B cell (primary cell): ENCODE measurements around the gene LUZP1. TPM values are rescaled to one million over a fixed set of nuclear protein-coding genes. Genes with fewer than 3 reads are reported as not detected.

Source experiments
- ATAC-seq: fragments of 200-7000 bp; cut with Tn5 transposase; one replicate; pipeline ENCODE4 v1.10.0; 2021; ENCODE audit warnings: low read depth, mild to moderate bottlenecking, moderate number of reproducible peaks, moderate library complexity
- CTCF ChIA-PET: fragments of 350-600 bp; sonication (Branson Sonifier 250); formaldehyde crosslinking; loops from one replicate; lab custom pipeline; 2021; ENCODE audit warnings: antibody characterized with exemption, inconsistent platforms; lab: Charles Lee
- POLR2A ChIA-PET: fragments of 350-600 bp; sonication (Branson Sonifier 250); formaldehyde crosslinking; loops from one replicate; lab custom pipeline; 2021; ENCODE audit warnings: antibody characterized with exemption; lab: Charles Lee
- DNase-seq: peaks from one replicate; pipeline ENCODE4 v3.0.0; 2013
- H2AFZ ChIP-seq: 2 replicates; pipeline ENCODE4 v1.6.1; 2012; ENCODE audit warnings: mild to moderate bottlenecking, low read depth, low read length; ENCODE audit not compliant: insufficient read depth, poor library complexity, severe bottlenecking
- H3K27ac ChIP-seq, 2 donors: 1 replicate in 1 of 2; 2 replicates in 1 of 2; pipeline ENCODE4 v1.5.1; 2012 to 2013; ENCODE audit warnings: low read length in 2 of 2, mild to moderate bottlenecking in 2 of 2, moderate library complexity in 1 of 2
- H3K27me3 ChIP-seq, 4 experiments: fragments of 200-600 bp in 1 of 4; sonication (generic) in 1 of 4; replicated peaks in 1 of 4; 1 replicate in 2 of 4; 2 replicates in 2 of 4; pipeline versions ENCODE4 v1.6.1 to v1.7.0; 2013 to 2016; ENCODE audit warnings: low read length in 3 of 4, mild to moderate bottlenecking in 2 of 4, mixed read lengths in 1 of 4, moderate library complexity in 1 of 4; ENCODE audit not compliant: insufficient read depth in 4 of 4, control insufficient read depth in 3 of 4; ENCODE audit errors: control extremely low read depth in 1 of 4
- H3K36me3 ChIP-seq, 2 experiments: replicated peaks in 1 of 2; 1 replicate in 1 of 2; 2 replicates in 1 of 2; pipeline versions ENCODE4 v1.6.1 to v1.7.1; 2013; ENCODE audit warnings: low read length in 1 of 2; ENCODE audit not compliant: insufficient read depth in 2 of 2, control insufficient read depth in 1 of 2; ENCODE audit errors: control extremely low read depth in 1 of 2, extremely low read depth in 1 of 2
- H3K4me1 ChIP-seq, 2 donors: fragments of 200-600 bp in 1 of 2; sonication (generic) in 1 of 2; 1 replicate in 1 of 2; 2 replicates in 1 of 2; pipeline versions ENCODE4 v1.5.1 to v1.6.1; 2013 to 2017; ENCODE audit warnings: low read length in 2 of 2; ENCODE audit not compliant: control insufficient read depth in 2 of 2, insufficient read depth in 2 of 2
- H3K4me2 ChIP-seq: replicated peaks from 2 replicates; pipeline ENCODE3; 2012; ENCODE audit warnings: mild to moderate bottlenecking, low read depth, low read length; ENCODE audit not compliant: poor library complexity, severe bottlenecking
- H3K4me3 ChIP-seq, 5 experiments: fragments of 200-600 bp in 1 of 5; sonication (generic) in 1 of 5; 1 replicate in 3 of 5; 2 replicates in 2 of 5; pipeline versions ENCODE4 v1.5.1 to v1.7.0; 2011 to 2016; ENCODE audit warnings: low read length in 4 of 5, mild to moderate bottlenecking in 4 of 5, low read depth in 2 of 5, control low read depth in 1 of 5, moderate library complexity in 1 of 5; ENCODE audit not compliant: insufficient read depth in 1 of 5; ENCODE audit errors: control extremely low read depth in 1 of 5, extremely low read depth in 1 of 5
- H3K79me2 ChIP-seq: fragments of 200-600 bp; sonication (generic); one replicate; pipeline ENCODE4 v1.6.0; 2016; ENCODE audit warnings: low read length; ENCODE audit not compliant: control insufficient read depth, insufficient read depth
- H3K9ac ChIP-seq: fragments of 200-600 bp; sonication (generic); 2 replicates; pipeline ENCODE4 v1.6.1; 2017; ENCODE audit warnings: mild to moderate bottlenecking, low read length, moderate library complexity
- H3K9me3 ChIP-seq, 3 donors: one replicate each; pipeline versions ENCODE4 v1.6.1 to v1.7.1; 2013; ENCODE audit warnings: low read length in 2 of 3; ENCODE audit not compliant: control insufficient read depth in 2 of 3, insufficient read depth in 1 of 3; ENCODE audit errors: control extremely low read depth in 1 of 3
- H4K20me1 ChIP-seq: 2 replicates; pipeline ENCODE4 v1.6.0; 2012; ENCODE audit warnings: mild to moderate bottlenecking, low read length; ENCODE audit not compliant: insufficient read depth, control insufficient read depth, poor library complexity, severe bottlenecking
- H3K27ac Mint-ChIP-seq: one replicate; pipeline ENCODE4 v1.8.0; 2021; ENCODE audit warnings: mixed read lengths
- H3K27me3 Mint-ChIP-seq: one replicate; pipeline ENCODE4 v1.8.0; 2021; ENCODE audit warnings: mixed read lengths
- H3K4me1 Mint-ChIP-seq: one replicate; pipeline ENCODE4 v1.8.0; 2021; ENCODE audit warnings: mixed read lengths
- H3K4me3 Mint-ChIP-seq: one replicate; pipeline ENCODE4 v1.8.0; 2021; ENCODE audit warnings: mixed read lengths
- H3K9me3 Mint-ChIP-seq: one replicate; pipeline ENCODE4 v1.8.0; 2022; ENCODE audit warnings: mixed read lengths; ENCODE audit not compliant: insufficient read depth
- EZH2 ChIP-seq: IDR thresholded peaks from 2 replicates; pipeline ENCODE4 v1.6.1; 2012; ENCODE audit warnings: borderline replicate concordance, low read depth, mild to moderate bottlenecking, moderate library complexity, low read length; ENCODE audit not compliant: insufficient read depth, poor library complexity, severe bottlenecking
- WGBS: methylation state at CpG from one replicate; pipeline ENCODE4 v1.1.5; 2013; ENCODE audit warnings: missing lambda C conversion rate; ENCODE audit not compliant: insufficient coverage; 5-methylcytosine and 5-hydroxymethylcytosine counted together
- intact Hi-C: fragments of 100-400 bp; cut with micrococcal nuclease; formaldehyde crosslinking; loops from one replicate; pipeline ENCODE4 v1.10.0; 2022
- polyA plus RNA-seq: library from polyadenylated mRNA; depleted of rRNA; stranded (reverse); fragments of >200 nt; gene quantifications from 2 replicates; pipeline ENCODE4 v1.2.3, GENCODE V29; 2012
- total RNA-seq, 2 donors: library from RNA; stranded (reverse); fragments of 120-200 nt in 1 of 2; gene quantifications; 1 replicate in 1 of 2; 2 replicates in 1 of 2; pipeline versions ENCODE4 v1.2.3 to v1.2.4, GENCODE V29; 2013 to 2022
- TF ChIP-seq, protein P1 (sequence below): fragments of 200-600 bp; IDR thresholded peaks from one replicate; pipeline ENCODE4 v1.8.0; 2022; ENCODE audit warnings: antibody characterized with exemption, mild to moderate bottlenecking

LUZP1 gene
- total and polyA plus RNA-seq, 2 donors (not counting 1 experiment from before 2014, with no cell fraction given) = 2.0 to 12.9 TPM

DNA sequence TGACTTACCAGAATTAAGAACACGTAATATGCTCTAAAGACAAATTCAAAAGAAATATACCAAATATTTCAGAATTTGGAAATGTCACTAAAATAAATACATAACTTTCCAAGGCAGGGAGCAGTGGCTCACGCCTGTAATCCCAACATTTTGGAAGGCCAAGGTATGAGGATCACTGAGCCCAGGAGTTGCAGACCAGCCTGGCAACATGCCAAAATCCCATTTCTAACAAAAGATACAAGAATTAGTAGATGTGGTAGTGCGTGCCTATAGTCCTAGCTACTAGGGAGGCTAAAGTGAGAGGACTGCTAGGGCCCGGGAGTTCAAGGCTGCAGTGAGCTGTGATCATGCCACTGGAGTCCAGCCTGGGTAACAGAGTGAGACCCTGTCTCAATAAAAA is 11.7 kb downstream of the LUZP1 start:
- H3K4me3 Mint-ChIP-seq = no peak overlapping the region
- Histone ChIP-seq H3K4me1 (peaks cover 3 to 5% of the 10 kb centered on the region in 2 donors), H3K9me3 (no peaks in the 10 kb centered on the region), H2AFZ (no peak overlapping the region), H3K27ac (no peak overlapping the region), H3K27me3 (no peaks in the 10 kb centered on the region), H3K9ac (no peak overlapping the region), H3K4me2 (no peak overlapping the region), H3K79me2 (peaks cover 74% of the 10 kb centered on the region), H3K36me3 (no peaks in the 10 kb centered on the region), H3K4me3 (no peak overlapping the region), H4K20me1 (no peaks in the 10 kb centered on the region)
- DNase-seq (no peak), ATAC-seq (no peak)
- TF ChIP-seq, protein P1, sequence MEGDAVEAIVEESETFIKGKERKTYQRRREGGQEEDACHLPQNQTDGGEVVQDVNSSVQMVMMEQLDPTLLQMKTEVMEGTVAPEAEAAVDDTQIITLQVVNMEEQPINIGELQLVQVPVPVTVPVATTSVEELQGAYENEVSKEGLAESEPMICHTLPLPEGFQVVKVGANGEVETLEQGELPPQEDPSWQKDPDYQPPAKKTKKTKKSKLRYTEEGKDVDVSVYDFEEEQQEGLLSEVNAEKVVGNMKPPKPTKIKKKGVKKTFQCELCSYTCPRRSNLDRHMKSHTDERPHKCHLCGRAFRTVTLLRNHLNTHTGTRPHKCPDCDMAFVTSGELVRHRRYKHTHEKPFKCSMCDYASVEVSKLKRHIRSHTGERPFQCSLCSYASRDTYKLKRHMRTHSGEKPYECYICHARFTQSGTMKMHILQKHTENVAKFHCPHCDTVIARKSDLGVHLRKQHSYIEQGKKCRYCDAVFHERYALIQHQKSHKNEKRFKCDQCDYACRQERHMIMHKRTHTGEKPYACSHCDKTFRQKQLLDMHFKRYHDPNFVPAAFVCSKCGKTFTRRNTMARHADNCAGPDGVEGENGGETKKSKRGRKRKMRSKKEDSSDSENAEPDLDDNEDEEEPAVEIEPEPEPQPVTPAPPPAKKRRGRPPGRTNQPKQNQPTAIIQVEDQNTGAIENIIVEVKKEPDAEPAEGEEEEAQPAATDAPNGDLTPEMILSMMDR = no peak
- TF ChIP-seq EZH2 = no peak
- intact Hi-C loops = no loop called here
- no peaks in the 10 kb centered on the region for H3K9me3 Mint-ChIP-seq
- H3K27ac Mint-ChIP-seq = no peak overlapping the region
- H3K4me1 Mint-ChIP-seq = peaks cover 5% of the 10 kb centered on the region
- H3K27me3 Mint-ChIP-seq = no peaks in the 10 kb centered on the region
- POLR2A ChIA-PET = no interaction called here
- no CpG with 5 or more reads among the region's 4 CpGs for WGBS
- CTCF ChIA-PET = interaction anchor here (1.0 kb wide), 1 partner anchor 26 kb away, joined by 3 read pairs; no protein-coding TSS in a partner anchor

DNA sequence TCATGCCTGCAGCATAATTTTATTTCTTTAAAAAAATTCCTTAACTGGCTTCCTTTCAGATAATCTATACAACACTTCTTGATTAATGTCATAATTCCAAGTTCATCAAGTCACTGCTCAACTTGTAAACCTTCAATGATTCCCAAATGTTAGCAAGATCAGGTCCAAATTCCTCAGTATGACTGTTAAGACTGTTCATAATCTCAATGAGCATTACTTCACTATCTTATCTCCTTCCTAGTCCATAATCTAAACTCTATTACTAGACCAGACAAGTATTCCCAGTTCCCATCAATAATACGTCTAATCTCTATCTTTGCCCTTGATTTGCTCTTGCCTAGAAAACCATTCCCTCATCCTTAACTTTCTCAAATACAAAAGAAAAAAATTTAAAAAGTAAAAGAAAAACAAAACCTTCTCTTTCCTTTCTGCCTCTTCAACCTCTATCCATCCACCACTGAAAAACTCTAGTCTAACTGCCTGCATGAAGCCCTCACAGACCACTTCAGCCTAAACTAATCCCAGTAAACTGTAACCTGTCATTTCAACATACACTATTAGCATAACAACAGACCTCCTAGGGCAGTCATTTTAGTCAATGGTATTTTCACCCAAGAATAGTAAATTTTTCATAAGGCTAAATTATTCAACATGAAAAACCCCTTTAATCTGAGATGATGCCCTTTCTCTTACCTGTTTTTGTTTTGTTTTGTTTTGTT is 15.5 kb downstream of the LUZP1 start:
- H3K79me2 ChIP-seq = peaks cover 44% of the 10 kb centered on the region
- no peaks in the 10 kb centered on the region for H3K27me3 ChIP-seq
- DNase-seq (no peak), ATAC-seq (no peak)
- intact Hi-C loops = no loop called here
- no peak overlapping the region for H3K9ac ChIP-seq
- H3K4me3 ChIP-seq = no peak overlapping the region
- no peak overlapping the region for H3K27ac ChIP-seq
- ChIA-PET POLR2A (no interaction called here), CTCF (interaction anchor here (1.0 to 3.8 kb wide), 2 partner anchors 31 kb away, joined by 3 to 20 read pairs; no protein-coding TSS in a partner anchor)
- no peaks in the 10 kb centered on the region for H3K27me3 Mint-ChIP-seq
- no peaks in the 10 kb centered on the region for H3K9me3 ChIP-seq
- H3K27ac Mint-ChIP-seq = no peak overlapping the region
- no peak overlapping the region for H2AFZ ChIP-seq
- H3K4me2 ChIP-seq = no peak overlapping the region
- H3K9me3 Mint-ChIP-seq = no peaks in the 10 kb centered on the region
- H3K4me1 Mint-ChIP-seq = peaks cover 10% of the 10 kb centered on the region
- WGBS = 100% methylated on average over 1 of the region's 1 CpG
- H3K4me1 ChIP-seq = peaks cover 3 to 5% of the 10 kb centered on the region in 2 donors
- no peaks in the 10 kb centered on the region for H4K20me1 ChIP-seq
- TF ChIP-seq EZH2 = no peak
- TF ChIP-seq, protein P1 = no peak
- H3K36me3 ChIP-seq = no peaks in the 10 kb centered on the region
- no peak overlapping the region for H3K4me3 Mint-ChIP-seq
